ENCODE results near the gene NCOA5.

NCOA5 gene

GRCh38 chr20:46089417-46090388 lies at the start of gene NCOA5:
NCOA5 (minus strand) TSS chr20:46089962; CDS start chr20:46079424, 10,538 bp downstream.
- no peak for TF ChIP-seq CTCF (conservative IDR thresholded peaks at IDR 0.05; ENCODE audit: low read depth, low read length)
- H3K4me3 ChIP-seq (ENCODE audit: low read length) = peak within 1 kb of the TSS; percentile 87
- peak; percentile 79 for DNase-seq (ENCODE audit: low read depth)

- H3K4me3 ChIP-seq (ENCODE audit: low read length) = no peak overlapping the region
- TF ChIP-seq CTCF (conservative IDR thresholded peaks at IDR 0.05; ENCODE audit: low read depth, low read length) = peak; percentile 3
- no peak for DNase-seq (ENCODE audit: low read depth)
These were observed 49.6 kb upstream of the NCOA5 start for GRCh38 chr20:46139266-46139889.

- H3K4me3 ChIP-seq (ENCODE audit: low read length) = no peak overlapping the region
- no peak for DNase-seq (ENCODE audit: low read depth)
- TF ChIP-seq CTCF (conservative IDR thresholded peaks at IDR 0.05; ENCODE audit: low read depth, low read length) = no peak
These were observed 48.1 kb upstream of the NCOA5 start for GRCh38 chr20:46137816-46138215.

- no peak for DNase-seq (ENCODE audit: low read depth)
- no peak overlapping the region for H3K4me3 ChIP-seq (ENCODE audit: low read length)
- TF ChIP-seq CTCF (conservative IDR thresholded peaks at IDR 0.05; ENCODE audit: low read depth, low read length) = no peak
These were observed 46.3 kb upstream of the NCOA5 start for GRCh38 chr20:46135856-46136633.

GRCh38 chr20:46134716-46135115 lies 45.0 kb upstream of the NCOA5 start:
- no peak for DNase-seq (ENCODE audit: low read depth)
- no peak for TF ChIP-seq CTCF (conservative IDR thresholded peaks at IDR 0.05; ENCODE audit: low read depth, low read length)
- H3K4me3 ChIP-seq (ENCODE audit: low read length) = no peak overlapping the region

GRCh38 chr20:46133886-46134654 lies 44.3 kb upstream of the NCOA5 start:
- DNase-seq (ENCODE audit: low read depth) = no peak
- TF ChIP-seq CTCF (conservative IDR thresholded peaks at IDR 0.05; ENCODE audit: low read depth, low read length) = no peak
- no peak overlapping the region for H3K4me3 ChIP-seq (ENCODE audit: low read length)

Measured in retinal pigment epithelial cell (primary cell).